Kidney epithelial cell (primary cell): ENCODE measurements around the gene BTBD9. TPM values are rescaled to one million over a fixed set of nuclear protein-coding genes. Genes with fewer than 3 reads are reported as not detected.

Experiments
- DNase-seq: peaks from one replicate; pipeline ENCODE4 v3.0.0-alpha.2; 2010; ENCODE audit warnings: low read depth
- H3K27me3 ChIP-seq: 2 replicates; pipeline ENCODE4 v1.6.0; 2011; ENCODE audit warnings: low read length; ENCODE audit not compliant: control insufficient read depth, insufficient read depth
- H3K36me3 ChIP-seq: 2 replicates; pipeline ENCODE4 v1.5.1; 2011; ENCODE audit warnings: low read length; ENCODE audit not compliant: control insufficient read depth, insufficient read depth
- H3K4me3 ChIP-seq: 2 replicates; pipeline ENCODE4 v1.5.1; 2011; ENCODE audit warnings: low read depth, mild to moderate bottlenecking, control low read depth, low read length
- CTCF ChIP-seq: IDR thresholded peaks from 2 replicates; pipeline ENCODE4 v1.5.1; 2011; ENCODE audit warnings: mild to moderate bottlenecking, moderate library complexity, low read length, control low read depth, inconsistent platforms; ENCODE audit not compliant: insufficient read depth, poor library complexity, severe bottlenecking
- total RNA-seq: library from RNA; depleted of rRNA; stranded (reverse); fragments of >200 nt; gene quantifications from 2 replicates; pipeline ENCODE4 v1.2.3, GENCODE V29; 2015

Gene BTBD9
- total RNA-seq, 1 donor from 2014 or later: 7.3 TPM

GRCh38 chr6:38554700-38555413 lies 84.9 kb downstream of the BTBD9 start:
- DNase-seq: peak; percentile 12
- Histone ChIP-seq H3K27me3 (no peaks in the 10 kb centered on the region), H3K4me3 (no peak overlapping the region), H3K36me3 (no peaks in the 10 kb centered on the region)
- TF ChIP-seq CTCF: no peak

DNA sequence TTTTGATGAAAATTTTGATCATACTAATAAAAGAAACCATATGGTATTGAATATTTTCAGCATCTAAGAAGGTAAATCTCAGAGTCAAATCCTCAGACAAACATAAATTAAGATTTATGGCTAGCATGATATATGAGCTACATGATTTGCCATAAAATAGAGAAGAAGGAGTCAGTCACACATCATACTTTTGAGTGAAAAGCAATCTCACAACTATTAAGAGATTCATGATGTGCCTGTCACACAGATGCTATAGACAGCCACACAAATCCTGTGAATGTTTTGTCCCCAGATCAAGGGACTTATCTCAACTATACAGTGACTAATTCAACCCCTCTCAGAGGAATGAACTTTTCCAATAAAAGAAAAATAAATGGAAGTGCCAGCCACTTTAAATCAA lies 85.7 kb downstream of the BTBD9 start:
- no peaks in the 10 kb centered on the region for H3K36me3 ChIP-seq
- H3K27me3 ChIP-seq: no peaks in the 10 kb centered on the region
- no peak overlapping the region for H3K4me3 ChIP-seq
- no peak for TF ChIP-seq CTCF
- DNase-seq: no peak

GRCh38 chr6:38552121-38552520 lies 87.6 kb downstream of the BTBD9 start:
- DNase-seq: no peak
- H3K4me3 ChIP-seq: no peak overlapping the region
- no peaks in the 10 kb centered on the region for H3K36me3 ChIP-seq
- H3K27me3 ChIP-seq: no peaks in the 10 kb centered on the region
- TF ChIP-seq CTCF: no peak

DNA sequence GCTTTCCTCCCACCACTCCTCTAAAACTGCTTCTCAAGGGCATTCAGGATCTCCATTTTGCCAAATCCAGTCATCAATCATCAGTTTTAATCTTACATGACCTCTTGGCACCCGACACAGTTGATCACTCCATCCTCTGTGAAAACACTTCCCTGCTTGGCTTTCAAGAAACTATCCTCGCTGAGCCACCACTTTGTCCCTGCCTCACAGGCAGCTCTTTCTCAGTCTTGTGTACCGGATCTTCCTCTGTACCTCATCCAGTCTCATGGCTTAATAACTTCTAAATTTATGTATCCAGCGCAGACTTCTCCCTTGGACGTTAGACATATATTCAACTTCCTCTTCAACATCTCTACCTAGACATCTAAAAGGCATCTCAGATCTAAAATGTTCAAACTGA lies 89.9 kb downstream of the BTBD9 start:
- no peak for DNase-seq
- H3K4me3 ChIP-seq: no peak overlapping the region
- H3K27me3 ChIP-seq: no peaks in the 10 kb centered on the region
- H3K36me3 ChIP-seq: no peaks in the 10 kb centered on the region
- no peak for TF ChIP-seq CTCF

DNA sequence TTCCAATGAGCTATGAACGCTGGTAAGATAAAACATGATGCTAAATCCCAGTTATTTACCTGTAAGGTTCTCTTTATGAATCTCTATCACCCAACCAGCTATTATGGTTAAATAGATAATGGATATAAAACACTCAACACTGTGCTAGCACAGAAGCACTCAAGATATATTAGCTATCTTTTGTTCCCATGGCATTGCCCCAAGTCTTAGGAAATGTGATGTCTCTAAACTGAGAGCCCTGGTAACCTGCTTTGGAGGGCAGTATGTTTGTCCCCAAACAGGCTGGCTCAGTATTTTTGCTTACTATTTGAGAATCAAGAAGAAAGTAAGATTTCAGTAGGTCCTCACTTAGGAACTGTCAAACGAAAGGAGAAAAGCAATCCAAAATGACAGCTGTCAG lies 90.5 kb downstream of the BTBD9 start:
- no peaks in the 10 kb centered on the region for H3K27me3 ChIP-seq
- no peak for DNase-seq
- no peak for TF ChIP-seq CTCF
- no peak overlapping the region for H3K4me3 ChIP-seq
- H3K36me3 ChIP-seq: no peaks in the 10 kb centered on the region

- H3K27me3 ChIP-seq: no peaks in the 10 kb centered on the region
Measured at GRCh38 chr6:38543022-38543421, 96.7 kb downstream of the BTBD9 start.

More at GRCh38 chr6:38543022-38543421, 96.7 kb downstream of the BTBD9 start:
- no peak for TF ChIP-seq CTCF
- no peaks in the 10 kb centered on the region for H3K36me3 ChIP-seq
- no peak overlapping the region for H3K4me3 ChIP-seq
- DNase-seq: no peak
